NB4 (cell line): Measurements from ENCODE around the gene NKIRAS1.

Experiments used
- CTCF ChIP-seq: IDR thresholded peaks from one replicate; pipeline ENCODE4 v1.5.1; 2012; ENCODE audit warnings: low read depth, low read length
- MAX ChIP-seq: IDR thresholded peaks from 2 replicates; pipeline ENCODE4 v1.6.1; 2011; ENCODE audit warnings: low read depth, low read length
- MYC ChIP-seq: IDR thresholded peaks from 2 replicates; pipeline ENCODE4 v1.6.1; 2011; ENCODE audit warnings: low read depth, low read length
- POLR2A ChIP-seq: IDR thresholded peaks from 2 replicates; pipeline ENCODE4 v1.6.1; 2011; ENCODE audit warnings: mild to moderate bottlenecking; ENCODE audit not compliant: insufficient read length; ENCODE audit errors: extremely low read depth

GRCh38 chr3:23859839-23860382 lies 56.9 kb downstream of the NKIRAS1 start:
- no peak for TF ChIP-seq POLR2A
- no peak for TF ChIP-seq CTCF
- no peak for TF ChIP-seq MYC
- no peak for TF ChIP-seq MAX
